ENCODE data around the gene TSPAN11.
"Not testable (repeated sequence)": the region's sequence is repeated elsewhere in the genome, so short reads cannot be mapped to it uniquely, and the experiment has no call there.

TSPAN11 gene

GRCh38 chr12:31021809-31022494 is 95.4 kb downstream of the TSPAN11 start:
- no peak for DNase-seq

DNA sequence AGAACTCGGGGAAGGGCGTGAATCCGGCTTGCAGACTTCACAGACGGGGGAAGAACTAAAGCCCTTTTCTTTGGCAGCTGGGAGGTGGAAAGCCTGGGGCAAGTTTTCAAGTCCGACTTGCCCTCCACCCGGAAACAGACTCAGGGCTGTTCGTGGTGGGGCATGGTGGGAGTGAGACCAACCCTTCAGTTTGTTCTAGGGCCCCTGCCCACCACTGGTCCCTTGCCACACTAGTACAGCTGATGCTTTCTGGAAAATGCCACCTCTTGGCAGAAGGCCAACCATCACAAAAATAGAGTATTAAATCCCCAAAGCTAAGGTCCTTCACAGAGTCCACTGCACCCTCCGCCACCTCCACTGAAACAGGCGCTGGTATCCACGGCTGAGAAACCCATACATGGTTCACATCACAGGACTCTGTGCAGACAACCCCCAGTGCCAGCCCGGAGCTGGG is 96.8 kb downstream of the TSPAN11 start:
- DNase-seq, result no peak

DNA sequence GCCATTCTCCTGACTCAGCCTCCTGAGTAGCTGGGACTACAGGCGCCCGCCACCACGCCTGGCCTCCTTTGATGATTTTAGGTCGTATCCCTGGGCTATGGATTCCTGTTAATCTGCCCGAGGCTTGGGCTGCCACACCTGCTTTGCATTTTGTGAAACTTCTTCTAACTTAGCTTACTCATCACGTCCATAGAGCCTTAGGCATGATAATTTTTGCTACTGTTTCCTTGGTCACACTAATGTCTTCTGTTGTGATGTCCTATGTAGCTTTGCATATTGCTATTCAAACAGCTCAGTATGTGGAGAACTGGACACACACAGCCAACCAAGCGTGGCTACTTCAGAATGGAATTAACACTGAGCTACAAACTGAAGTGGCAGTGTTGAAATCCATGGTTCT is 99.7 kb downstream of the TSPAN11 start:
- no peak for DNase-seq

DNA sequence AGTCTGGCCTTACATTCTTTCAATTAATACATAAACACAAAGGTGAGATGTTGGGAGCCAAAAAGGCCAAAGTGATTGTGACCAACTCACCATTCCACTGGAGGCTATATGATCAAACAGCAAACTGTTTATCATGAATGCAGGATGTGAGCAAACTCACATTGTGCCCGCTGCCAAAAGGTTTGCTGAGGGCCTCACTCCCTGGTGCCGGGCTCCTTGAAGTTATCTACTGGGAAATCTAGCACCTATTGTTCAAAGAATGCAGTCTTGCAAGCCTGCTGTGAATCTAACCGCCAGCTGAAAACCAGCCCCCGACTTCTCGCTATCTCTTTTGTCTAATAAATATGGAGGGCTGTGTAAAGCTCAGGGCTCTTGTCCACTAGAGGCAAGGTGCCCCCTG is 100.5 kb downstream of the TSPAN11 start:
- DNase-seq, result not testable (repeated sequence)

GRCh38 chr12:31029468-31029867 is 102.9 kb downstream of the TSPAN11 start:
- DNase-seq, result no peak

- no peak for DNase-seq
Measured at GRCh38 chr12:31029916-31030562, 103.5 kb downstream of the TSPAN11 start.

DNA sequence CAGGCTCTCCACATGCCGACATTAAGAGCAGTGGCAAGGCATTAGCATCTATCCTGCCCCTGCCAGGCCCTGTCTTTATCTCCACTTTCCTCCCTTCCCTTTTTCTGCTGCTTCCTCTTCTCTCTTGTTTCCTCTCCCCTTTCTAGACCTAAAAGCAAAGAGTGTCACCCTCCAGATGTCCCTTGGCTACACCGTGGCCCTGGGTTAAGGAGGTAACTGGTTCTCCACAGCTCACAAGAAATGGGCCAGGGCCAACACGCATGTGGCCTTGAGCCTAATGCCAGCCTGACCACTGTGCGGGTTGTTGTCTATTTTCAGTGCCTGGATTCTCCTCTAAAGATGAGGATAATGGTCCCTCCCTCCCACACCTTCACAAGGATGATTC is 105.4 kb downstream of the TSPAN11 start:
- DNase-seq, result no peak

GRCh38 chr12:31033146-31033545 is 106.6 kb downstream of the TSPAN11 start:
- no peak for DNase-seq

DNA sequence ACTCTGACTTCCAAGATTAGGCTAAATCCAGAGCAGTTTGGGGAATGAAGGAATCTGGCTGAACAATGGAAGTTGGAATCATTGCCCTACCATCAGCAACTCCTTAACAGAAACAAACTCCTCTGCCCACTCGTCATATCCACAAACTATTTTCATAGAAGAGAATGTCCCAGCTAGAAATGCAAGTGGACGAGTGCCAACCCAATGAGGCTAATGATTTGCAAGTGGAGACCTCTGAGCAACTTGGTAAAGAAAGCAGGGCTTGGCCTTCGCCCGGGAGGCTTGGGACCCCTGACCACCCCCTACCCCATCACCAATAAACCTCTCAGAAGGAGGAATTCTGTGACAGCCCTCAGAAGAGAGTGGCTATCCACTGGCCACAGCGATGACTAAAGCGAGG is 107.1 kb downstream of the TSPAN11 start:
- no peak for DNase-seq

DNA sequence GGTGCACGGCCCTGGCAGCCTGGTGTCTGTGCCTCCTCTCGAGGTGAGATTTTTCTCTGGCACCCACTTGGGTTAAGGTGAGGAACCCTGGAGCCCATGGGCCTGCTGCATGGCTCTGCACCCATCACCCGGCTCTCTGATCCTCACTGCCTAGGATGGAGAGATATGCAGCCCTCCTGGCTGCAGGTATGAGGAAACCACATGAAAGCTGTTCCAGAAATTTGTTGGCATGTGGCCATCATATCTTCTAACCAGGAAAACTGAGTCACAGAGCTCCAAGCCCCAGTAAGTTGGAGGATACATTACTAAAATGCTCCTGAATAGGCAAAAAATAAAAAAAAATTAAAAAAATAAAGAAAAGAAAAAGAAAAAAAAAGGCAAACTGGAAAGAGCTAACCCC is 107.8 kb downstream of the TSPAN11 start:
- no peak for DNase-seq

- no peak for DNase-seq
Measured at GRCh38 chr12:31035226-31035625, 108.7 kb downstream of the TSPAN11 start.

GRCh38 chr12:31035967-31036665 is 109.6 kb downstream of the TSPAN11 start:
- no peak for DNase-seq

- no peak for DNase-seq
Measured at GRCh38 chr12:31037028-31037427, 110.5 kb downstream of the TSPAN11 start.

DNA sequence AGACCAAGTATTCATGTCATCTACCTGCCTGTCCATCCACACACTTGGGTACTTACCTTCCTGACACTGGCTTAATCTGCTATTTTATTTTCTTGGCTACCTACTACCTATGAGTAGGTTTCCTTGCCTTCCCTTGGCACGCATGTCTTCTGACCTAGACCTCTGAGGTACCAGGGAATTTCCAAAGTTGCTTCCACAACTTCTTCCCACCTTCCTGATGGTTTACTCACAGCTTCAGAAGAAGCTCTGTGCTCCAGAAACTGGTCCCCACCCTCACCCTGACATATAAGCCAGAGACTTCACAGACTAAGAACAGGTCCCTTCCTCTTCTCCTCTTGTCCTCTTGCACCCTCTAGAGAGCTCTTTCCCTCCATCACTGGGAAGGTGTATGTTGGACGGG is 111.4 kb downstream of the TSPAN11 start:
- DNase-seq, result no peak

DNA sequence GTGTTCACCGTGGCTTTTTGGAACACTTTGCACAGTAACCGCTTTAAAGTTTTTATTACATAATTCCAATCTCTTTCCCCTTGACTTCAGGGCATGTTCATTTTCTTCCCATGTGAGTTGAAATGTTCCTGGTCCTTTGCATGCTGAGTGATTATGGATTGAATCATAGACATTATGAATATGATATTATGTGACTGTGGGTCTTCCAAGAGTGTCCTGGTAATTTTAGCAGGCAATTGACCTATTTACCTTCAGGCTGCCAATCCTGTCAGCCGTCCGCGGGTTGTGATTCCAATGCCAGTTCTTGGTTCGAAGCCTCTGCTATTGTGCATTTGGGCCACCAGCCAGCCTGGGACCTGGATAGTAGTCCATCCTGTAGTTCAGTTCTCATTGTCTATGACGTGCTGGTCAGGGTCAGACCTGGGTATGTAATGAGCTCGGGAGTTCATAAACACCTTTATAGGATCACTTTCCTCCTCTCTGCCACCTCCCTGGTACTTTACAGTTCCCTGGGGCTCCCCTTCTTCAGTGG is 114.6 kb downstream of the TSPAN11 start:
- DNase-seq, result no peak
